ENCODE results near the gene DLGAP1. TPM values are rescaled to one million over a fixed set of nuclear protein-coding genes. Genes with fewer than 3 reads are reported as not detected.

Gene DLGAP1
- total RNA-seq, 3 donors from 2014 or later (not counting 1 experiment from before 2014, with no cell fraction given): not detected

DNA sequence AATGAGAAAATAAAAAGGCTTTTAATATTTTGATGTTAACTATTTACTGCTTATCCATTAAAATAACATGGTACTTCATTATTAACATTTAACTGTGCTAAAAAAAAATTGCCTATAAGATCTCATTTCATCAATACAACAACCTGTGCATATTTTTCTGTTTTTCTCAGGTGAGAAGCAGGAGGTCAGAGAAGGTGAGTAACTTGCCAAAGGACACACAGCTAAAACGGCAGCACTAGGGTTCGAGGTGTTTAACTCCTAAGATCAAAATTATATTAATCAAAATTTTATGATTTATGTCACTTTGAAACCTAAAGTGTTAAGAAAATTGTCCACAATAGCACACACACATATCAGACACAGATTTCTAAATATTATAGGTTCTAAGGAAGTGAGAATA lies 639.1 kb downstream of the DLGAP1 start:
- WGBS (ENCODE audit: insufficient coverage): no CpG with 5 or more reads among the region's 2 CpGs
- Histone ChIP-seq H3K9me3 (ENCODE audit: control insufficient read depth, insufficient read depth, low read length) (no peaks in the 10 kb centered on the region), H3K4me1 (ENCODE audit: control insufficient read depth, insufficient read depth, low read length) (no peaks in the 10 kb centered on the region), H3K36me3 (ENCODE audit: control insufficient read depth, insufficient read depth, low read length) (no peaks in the 10 kb centered on the region), H3K27me3 (ENCODE audit: control insufficient read depth, insufficient read depth, low read length) (no peaks in the 10 kb centered on the region), H3K27ac (ENCODE audit: low read length) (no peak overlapping the region), H3K4me3 (ENCODE audit: low read length) (no peak overlapping the region)
- Mint-ChIP-seq H3K27ac (no peak overlapping the region), H3K27me3 (ENCODE audit: low read depth in 2 of 2) (peaks cover 0 to 5% of the 10 kb centered on the region in 2 donors), H3K4me3 (no peak overlapping the region), H3K4me1 (no peaks in the 10 kb centered on the region), H3K36me3 (no peaks in the 10 kb centered on the region), H3K9me3 (no peaks in the 10 kb centered on the region)
- DNase-seq: no peak
- intact Hi-C loops (cut with micrococcal nuclease): no loop called here
- TF ChIP-seq, protein P1, sequence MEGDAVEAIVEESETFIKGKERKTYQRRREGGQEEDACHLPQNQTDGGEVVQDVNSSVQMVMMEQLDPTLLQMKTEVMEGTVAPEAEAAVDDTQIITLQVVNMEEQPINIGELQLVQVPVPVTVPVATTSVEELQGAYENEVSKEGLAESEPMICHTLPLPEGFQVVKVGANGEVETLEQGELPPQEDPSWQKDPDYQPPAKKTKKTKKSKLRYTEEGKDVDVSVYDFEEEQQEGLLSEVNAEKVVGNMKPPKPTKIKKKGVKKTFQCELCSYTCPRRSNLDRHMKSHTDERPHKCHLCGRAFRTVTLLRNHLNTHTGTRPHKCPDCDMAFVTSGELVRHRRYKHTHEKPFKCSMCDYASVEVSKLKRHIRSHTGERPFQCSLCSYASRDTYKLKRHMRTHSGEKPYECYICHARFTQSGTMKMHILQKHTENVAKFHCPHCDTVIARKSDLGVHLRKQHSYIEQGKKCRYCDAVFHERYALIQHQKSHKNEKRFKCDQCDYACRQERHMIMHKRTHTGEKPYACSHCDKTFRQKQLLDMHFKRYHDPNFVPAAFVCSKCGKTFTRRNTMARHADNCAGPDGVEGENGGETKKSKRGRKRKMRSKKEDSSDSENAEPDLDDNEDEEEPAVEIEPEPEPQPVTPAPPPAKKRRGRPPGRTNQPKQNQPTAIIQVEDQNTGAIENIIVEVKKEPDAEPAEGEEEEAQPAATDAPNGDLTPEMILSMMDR (IDR thresholded peaks at IDR 0.05): no peak
- no peak for ATAC-seq

GRCh38 chr18:3814816-3815215 lies 640.3 kb downstream of the DLGAP1 start:
- H3K36me3 Mint-ChIP-seq: no peaks in the 10 kb centered on the region
- H3K27ac Mint-ChIP-seq: no peak overlapping the region
- Histone ChIP-seq H3K9me3 (ENCODE audit: control insufficient read depth, insufficient read depth, low read length) (no peaks in the 10 kb centered on the region), H3K4me1 (ENCODE audit: control insufficient read depth, insufficient read depth, low read length) (no peaks in the 10 kb centered on the region), H3K4me3 (ENCODE audit: low read length) (no peak overlapping the region), H3K27me3 (ENCODE audit: control insufficient read depth, insufficient read depth, low read length) (no peaks in the 10 kb centered on the region), H3K36me3 (ENCODE audit: control insufficient read depth, insufficient read depth, low read length) (no peaks in the 10 kb centered on the region), H3K27ac (ENCODE audit: low read length) (no peak overlapping the region)
- no peaks in the 10 kb centered on the region for H3K9me3 Mint-ChIP-seq
- intact Hi-C loops (cut with micrococcal nuclease): no loop called here
- H3K4me3 Mint-ChIP-seq: no peak overlapping the region
- WGBS (ENCODE audit: insufficient coverage): 96% methylated on average over 2 of the region's 3 CpGs
- peaks cover 0 to under 1% of the 10 kb centered on the region in 2 donors for H3K27me3 Mint-ChIP-seq (ENCODE audit: low read depth in 2 of 2)
- ATAC-seq (no peak), DNase-seq (no peak)
- H3K4me1 Mint-ChIP-seq: no peaks in the 10 kb centered on the region
- TF ChIP-seq, protein P1 (IDR thresholded peaks at IDR 0.05): no peak

DNA sequence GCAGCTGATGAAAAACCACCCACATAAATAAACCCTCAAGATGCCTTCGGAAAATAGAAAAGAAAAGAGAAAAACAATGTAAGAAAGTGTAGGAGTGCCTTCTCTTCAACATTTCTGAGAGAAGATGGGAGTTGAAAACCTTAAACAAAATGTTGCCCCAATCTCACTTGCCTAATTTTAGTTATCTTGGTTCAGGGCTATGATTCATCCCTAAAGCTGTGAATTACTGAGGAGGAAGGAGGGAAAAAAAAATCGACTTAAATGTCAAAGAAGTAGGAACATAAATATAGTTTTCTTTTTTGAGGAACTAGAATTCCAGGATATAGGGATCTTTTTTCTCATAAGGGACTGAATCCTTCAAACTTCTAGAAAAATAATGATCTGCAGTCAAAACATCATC lies 644.8 kb downstream of the DLGAP1 start:
- Mint-ChIP-seq H3K4me3 (no peak overlapping the region), H3K27ac (no peak overlapping the region), H3K36me3 (no peaks in the 10 kb centered on the region), H3K9me3 (no peaks in the 10 kb centered on the region), H3K4me1 (no peaks in the 10 kb centered on the region), H3K27me3 (ENCODE audit: low read depth in 2 of 2) (no peaks in the 10 kb centered on the region)
- Histone ChIP-seq H3K27me3 (ENCODE audit: control insufficient read depth, insufficient read depth, low read length) (no peaks in the 10 kb centered on the region), H3K4me1 (ENCODE audit: control insufficient read depth, insufficient read depth, low read length) (no peaks in the 10 kb centered on the region), H3K4me3 (ENCODE audit: low read length) (no peak overlapping the region), H3K27ac (ENCODE audit: low read length) (no peak overlapping the region), H3K36me3 (ENCODE audit: control insufficient read depth, insufficient read depth, low read length) (no peaks in the 10 kb centered on the region), H3K9me3 (ENCODE audit: control insufficient read depth, insufficient read depth, low read length) (no peaks in the 10 kb centered on the region)
- WGBS (ENCODE audit: insufficient coverage): 0% methylated on average over 1 of the region's 2 CpGs
- ATAC-seq (no peak), DNase-seq (no peak)
- TF ChIP-seq, protein P1 (IDR thresholded peaks at IDR 0.05): no peak
- intact Hi-C loops (cut with micrococcal nuclease): no loop called here

DNA sequence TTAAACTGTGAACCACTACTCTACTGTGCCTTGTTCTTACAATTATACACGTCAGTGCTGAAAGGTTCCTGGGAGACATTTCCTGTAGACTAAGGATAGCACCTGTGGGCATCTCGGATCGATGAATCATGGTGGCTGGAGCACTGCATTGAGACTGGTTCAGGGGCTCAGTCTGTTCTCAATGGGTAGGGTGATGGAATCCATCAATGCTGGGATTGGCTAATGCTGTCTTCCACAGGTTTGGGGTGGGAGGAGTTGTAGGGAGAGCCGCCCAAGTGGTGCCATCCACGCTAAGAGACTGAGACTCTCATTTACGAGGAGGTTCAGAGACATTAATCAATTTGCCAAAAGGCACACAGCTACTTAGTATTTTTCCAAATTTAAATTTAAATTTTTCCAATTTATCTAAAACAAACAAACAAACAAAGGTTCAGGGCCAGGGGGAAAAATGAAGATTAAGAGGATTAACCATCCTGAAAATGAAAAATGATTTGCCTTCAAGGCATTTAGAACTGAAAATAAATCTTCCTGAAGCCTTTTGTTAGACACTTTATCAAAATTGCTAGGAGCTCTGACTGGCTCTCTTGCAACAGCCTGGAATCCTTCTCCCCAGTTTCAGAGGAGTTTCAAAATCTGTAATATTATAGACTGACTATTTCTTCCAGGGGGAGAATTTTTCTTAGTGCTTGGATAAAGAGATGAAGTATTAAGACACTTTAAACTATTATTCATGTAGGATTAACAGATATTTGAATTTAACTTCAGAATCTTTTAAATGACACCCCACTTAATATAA lies 645.9 kb downstream of the DLGAP1 start:
- no peak overlapping the region for H3K4me3 ChIP-seq (ENCODE audit: low read length)
- TF ChIP-seq, protein P1 (IDR thresholded peaks at IDR 0.05): no peak
- no peaks in the 10 kb centered on the region for H3K4me1 Mint-ChIP-seq
- DNase-seq (no peak), ATAC-seq (no peak)
- WGBS (ENCODE audit: insufficient coverage): 93% methylated on average over 6 of the region's 6 CpGs
- H3K4me1 ChIP-seq (ENCODE audit: control insufficient read depth, insufficient read depth, low read length): no peaks in the 10 kb centered on the region
- no peaks in the 10 kb centered on the region for H3K27me3 ChIP-seq (ENCODE audit: control insufficient read depth, insufficient read depth, low read length)
- H3K36me3 Mint-ChIP-seq: no peaks in the 10 kb centered on the region
- H3K9me3 Mint-ChIP-seq: no peaks in the 10 kb centered on the region
- intact Hi-C loops (cut with micrococcal nuclease): no loop called here
- no peaks in the 10 kb centered on the region for H3K36me3 ChIP-seq (ENCODE audit: control insufficient read depth, insufficient read depth, low read length)
- H3K27ac ChIP-seq (ENCODE audit: low read length): no peak overlapping the region
- no peaks in the 10 kb centered on the region for H3K27me3 Mint-ChIP-seq (ENCODE audit: low read depth in 2 of 2)
- H3K9me3 ChIP-seq (ENCODE audit: control insufficient read depth, insufficient read depth, low read length): no peaks in the 10 kb centered on the region
- H3K27ac Mint-ChIP-seq: no peak overlapping the region
- no peak overlapping the region for H3K4me3 Mint-ChIP-seq
